OCI-LY7 (cell line): Measurements from ENCODE around the gene ACOXL. TPM values are rescaled to one million over a fixed set of nuclear protein-coding genes. Genes with fewer than 3 reads are reported as not detected.

Experiments used
- BruUV-seq: library from RNA; stranded (reverse); fragments of 400-500 nt; replicated peaks from 2 replicates; lab custom pipeline; 2021; lab: Mats Ljungman, UMichigan
- CTCF ChIA-PET: fragments of 300-600 bp; sonication (Branson Sonifier 250); formaldehyde crosslinking; loops from one replicate; lab custom pipeline; 2022; ENCODE audit warnings: antibody characterized with exemption; ENCODE audit not compliant: unreplicated experiment; lab: Charles Lee
- POLR2A ChIA-PET: fragments of 300-600 bp; sonication (Branson Sonifier 250); formaldehyde crosslinking; loops from one replicate; lab custom pipeline; 2022; ENCODE audit warnings: antibody characterized with exemption; lab: Charles Lee
- DNase-seq: peaks from one replicate; pipeline ENCODE4 v3.0.0-alpha.2; 2015; ENCODE audit warnings: low spot score
- H2AFZ ChIP-seq: fragments of 200-600 bp; sonication (generic), shearing (Covaris generic); 2 replicates; pipeline ENCODE4 v1.6.1; 2014; ENCODE audit warnings: mild to moderate bottlenecking, antibody characterized with exemption, low read length, moderate library complexity
- H3K27ac ChIP-seq: fragments of 200-600 bp; sonication (generic); 2 replicates; pipeline ENCODE4 v1.5.1; 2014; ENCODE audit warnings: mixed run types, low read depth, mild to moderate bottlenecking, moderate library complexity, low read length, inconsistent platforms; ENCODE audit not compliant: poor library complexity, severe bottlenecking
- H3K36me3 ChIP-seq: fragments of 200-600 bp; sonication (generic); 2 replicates; pipeline ENCODE4 v1.6.1; 2014; ENCODE audit warnings: mild to moderate bottlenecking, antibody characterized with exemption, low read length, moderate library complexity, mixed read lengths; ENCODE audit not compliant: insufficient read depth
- H3K4me1 ChIP-seq: fragments of 200-600 bp; sonication (generic); 2 replicates; pipeline ENCODE4 v1.5.1; 2014; ENCODE audit warnings: mild to moderate bottlenecking, low read length; ENCODE audit not compliant: insufficient read depth, poor library complexity, severe bottlenecking
- H3K4me2 ChIP-seq: fragments of 200-600 bp; sonication (generic); 2 replicates; pipeline ENCODE4 v1.6.1; 2014; ENCODE audit warnings: mild to moderate bottlenecking, low read length
- H3K4me3 ChIP-seq: fragments of 200-600 bp; sonication (generic); 2 replicates; pipeline ENCODE4 v1.5.1; 2014; ENCODE audit warnings: mild to moderate bottlenecking, low read depth, low read length; ENCODE audit not compliant: poor library complexity, severe bottlenecking
- H3K79me2 ChIP-seq: fragments of 200-600 bp; sonication (generic); 2 replicates; pipeline ENCODE4 v1.6.1; 2016; ENCODE audit warnings: low read depth, mild to moderate bottlenecking, low read length, moderate library complexity, mixed read lengths; ENCODE audit not compliant: insufficient read depth
- H3K9me2 ChIP-seq: fragments of 200-600 bp; sonication (generic); 2 replicates; pipeline ENCODE4 v1.6.1; 2016; ENCODE audit warnings: mild to moderate bottlenecking, low read length, mixed read lengths; ENCODE audit not compliant: insufficient read depth
- H3K9me3 ChIP-seq: fragments of 200-600 bp; sonication (generic); 2 replicates; pipeline ENCODE4 v1.6.1; 2014; ENCODE audit warnings: mild to moderate bottlenecking, mixed run types, low read length, mixed read lengths
- H4K20me1 ChIP-seq: fragments of 200-600 bp; sonication (generic); 2 replicates; pipeline ENCODE4 v1.6.1; 2014; ENCODE audit warnings: mild to moderate bottlenecking, antibody characterized with exemption, low read length, moderate library complexity, mixed read lengths; ENCODE audit not compliant: insufficient read depth
- CTCF ChIP-seq: fragments of 200-600 bp; sonication (generic); conservative IDR thresholded peaks from 2 replicates; pipeline ENCODE4 v1.5.1; 2014; ENCODE audit warnings: mild to moderate bottlenecking, antibody characterized with exemption, low read length, moderate library complexity, mixed read lengths
- EZH2phosphoT487 ChIP-seq: fragments of 200-600 bp; sonication (generic); IDR thresholded peaks from 2 replicates; pipeline ENCODE4 v1.6.1; 2018; ENCODE audit warnings: low read depth, borderline replicate concordance, mild to moderate bottlenecking, mixed run types, antibody characterized with exemption, low read length, moderate library complexity, mixed read lengths
- intact Hi-C: fragments of 100-400 bp; cut with micrococcal nuclease; formaldehyde crosslinking; loops from one replicate; pipeline ENCODE4 v1.10.0; 2022; ENCODE audit not compliant: unreplicated experiment
- total RNA-seq, 2 experiments: library from RNA; depleted of rRNA in 1 of 2; stranded (reverse); fragments of >200 nt in 1 of 2; shearing (Covaris generic) in 1 of 2; gene quantifications; 2 replicates each; pipeline ENCODE4 v1.2.3, GENCODE V29; 2014 to 2022

The ACOXL gene
- total RNA-seq, 2 experiments from 2014 or later = 1.4 TPM; not detected in 1

- H2AFZ ChIP-seq = peak overlapping the region; percentile 70; the same call in 1 of the 2 replicates
- no peaks in the 10 kb centered on the region for H3K36me3 ChIP-seq
- peaks cover 83% of the 10 kb centered on the region for H3K4me1 ChIP-seq
- H3K4me3 ChIP-seq = peak overlapping the region; percentile 15
- H3K79me2 ChIP-seq = no peaks in the 10 kb centered on the region
- BruUV-seq = no TSS peak
- TF ChIP-seq EZH2phosphoT487 (no peak), CTCF (no peak)
- H3K27ac ChIP-seq = peak overlapping the region; percentile 56
- intact Hi-C loops = loop anchor here (10.0 kb wide), 1 partner anchor 635 kb away; no protein-coding TSS in a partner anchor
- DNase-seq = peak; percentile 70
- ChIA-PET CTCF (interaction anchor here (0.6 kb wide), 1 partner anchor 18 kb away, joined by 4 read pairs; no protein-coding TSS in a partner anchor), POLR2A (interaction anchor here (0.9 to 2.5 kb wide), 6 partner anchors 9 to 365 kb away, joined by 3 to 13 read pairs (median 4); no protein-coding TSS in a partner anchor)
- no peaks in the 10 kb centered on the region for H3K9me3 ChIP-seq
- no peaks in the 10 kb centered on the region for H3K9me2 ChIP-seq
- H3K4me2 ChIP-seq = peak overlapping the region; percentile 70
- no peaks in the 10 kb centered on the region for H4K20me1 ChIP-seq
These were observed 307.4 kb downstream of the ACOXL start for GRCh38 chr2:111039628-111040383.

GRCh38 chr2:111041398-111042202 is 309.2 kb downstream of the ACOXL start:
- Histone ChIP-seq H3K4me2 (no peak overlapping the region), H3K9me3 (no peaks in the 10 kb centered on the region), H3K36me3 (no peaks in the 10 kb centered on the region; the same call in 1 of the 2 replicates), H2AFZ (no peak overlapping the region), H3K4me3 (no peak overlapping the region), H4K20me1 (no peaks in the 10 kb centered on the region), H3K9me2 (no peaks in the 10 kb centered on the region), H3K4me1 (peaks cover 69% of the 10 kb centered on the region), H3K79me2 (no peaks in the 10 kb centered on the region), H3K27ac (no peak overlapping the region)
- intact Hi-C loops = no loop called here
- ChIA-PET CTCF (interaction anchor here (1.1 kb wide), 1 partner anchor 13 kb away, joined by 3 read pairs; no protein-coding TSS in a partner anchor), POLR2A (interaction anchor here (0.5 to 1.1 kb wide), 2 partner anchors 12 to 79 kb away, joined by 3 read pairs; partner anchors contain the start of gene BCL2L11)
- no peak for DNase-seq
- no TSS peak for BruUV-seq
- TF ChIP-seq CTCF = no peak
- no peak for TF ChIP-seq EZH2phosphoT487
